GM12873 (cell line): ENCODE data around the gene OR51B5.

Source experiments
- CTCF ChIP-seq: IDR thresholded peaks from 2 replicates; pipeline ENCODE4 v1.5.1; 2012; ENCODE audit warnings: low read depth, mild to moderate bottlenecking, moderate library complexity, low read length, control low read depth; ENCODE audit not compliant: insufficient read depth; ENCODE audit errors: missing control alignments

The OR51B5 gene

GRCh38 chr11:5300251-5300650 lies 43.1 kb downstream of the OR51B5 start:
- no peak for TF ChIP-seq CTCF

- no peak for TF ChIP-seq CTCF
Measured at GRCh38 chr11:5298451-5298850, 44.9 kb downstream of the OR51B5 start.

- TF ChIP-seq CTCF: no peak
Measured at GRCh38 chr11:5297721-5298323, 45.5 kb downstream of the OR51B5 start.

GRCh38 chr11:5293028-5293427 lies 50.3 kb downstream of the OR51B5 start:
- no peak for TF ChIP-seq CTCF
